HG03025 (cell line): ENCODE data around the gene ERF.

Source experiments
- ATAC-seq: cut with Tn5 transposase; IDR thresholded peaks from one replicate; pipeline ENCODE4 v1.9.1; 2021; ENCODE audit warnings: mild to moderate bottlenecking, moderate library complexity; ENCODE audit not compliant: unreplicated experiment, low FRiP score

The ERF gene

DNA sequence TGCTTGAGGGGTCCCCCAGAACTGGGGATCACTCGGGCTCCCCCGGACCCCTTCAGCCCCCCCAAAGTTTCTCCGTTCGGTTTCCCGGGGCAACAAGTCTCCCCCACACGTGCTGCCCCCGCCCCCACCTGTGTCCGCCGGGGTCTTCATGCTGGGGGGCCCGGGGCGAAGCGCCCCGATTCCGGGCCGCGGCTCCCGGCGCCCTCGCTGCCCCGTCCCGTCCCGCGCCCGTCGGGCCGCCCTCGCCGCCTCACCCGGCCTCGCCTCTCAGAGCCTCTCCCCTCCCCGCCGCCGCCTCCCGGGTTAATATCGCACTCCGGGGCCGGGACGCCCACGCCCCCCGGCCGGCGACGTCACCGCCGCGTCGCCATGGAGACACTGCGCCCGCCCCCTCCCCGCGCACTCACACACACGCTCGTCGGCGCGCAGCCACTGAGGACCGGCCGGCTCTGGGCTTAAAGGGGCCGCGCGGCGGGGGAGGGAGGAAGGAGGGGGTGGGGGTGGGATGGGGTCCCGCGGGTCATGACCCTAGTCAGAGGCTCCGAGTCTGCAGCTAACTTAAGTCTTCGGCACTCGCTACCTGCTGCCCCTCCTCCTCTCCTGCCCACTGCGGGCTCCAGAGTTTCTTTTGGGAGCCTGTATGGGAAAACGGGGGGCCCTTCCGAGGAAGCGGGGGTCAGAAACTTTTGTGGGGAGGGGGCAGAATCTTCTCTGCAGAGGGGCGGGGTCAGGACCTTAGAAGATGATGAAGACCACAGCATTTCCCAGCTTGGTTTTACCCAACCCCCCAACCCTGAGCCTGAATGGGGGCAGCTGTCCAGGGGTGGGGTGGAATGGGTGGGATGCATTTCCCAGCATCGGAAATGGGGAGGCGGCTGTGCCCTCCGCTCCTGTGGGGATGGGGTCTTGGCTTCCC, at the start of gene ERF:
Gene ERF (minus strand): TSS at position 279 of the 916 bp plus-strand sequence. CDS start 129 bp downstream, at position 150.
- ATAC-seq: no peak

DNA sequence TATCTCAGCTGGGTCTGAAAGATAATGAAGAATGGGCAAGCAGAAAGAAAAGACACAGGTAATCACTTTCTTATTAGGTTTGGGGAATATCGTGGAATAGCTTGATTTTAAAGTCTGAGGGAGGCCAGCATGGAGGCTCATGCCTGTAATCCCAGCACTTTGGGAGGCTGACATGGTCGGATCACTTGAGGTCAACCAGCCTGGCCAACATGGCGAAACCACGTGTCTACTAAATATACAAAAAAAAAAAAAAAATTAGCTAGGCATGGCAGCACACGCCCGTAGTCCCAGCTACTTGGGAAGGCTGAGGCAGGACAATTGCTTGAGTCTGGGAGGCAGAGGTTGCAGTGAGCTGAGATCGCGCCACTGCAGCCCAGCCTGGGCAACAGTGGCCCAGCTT, 48.9 kb upstream of the ERF start:
- no peak for ATAC-seq

DNA sequence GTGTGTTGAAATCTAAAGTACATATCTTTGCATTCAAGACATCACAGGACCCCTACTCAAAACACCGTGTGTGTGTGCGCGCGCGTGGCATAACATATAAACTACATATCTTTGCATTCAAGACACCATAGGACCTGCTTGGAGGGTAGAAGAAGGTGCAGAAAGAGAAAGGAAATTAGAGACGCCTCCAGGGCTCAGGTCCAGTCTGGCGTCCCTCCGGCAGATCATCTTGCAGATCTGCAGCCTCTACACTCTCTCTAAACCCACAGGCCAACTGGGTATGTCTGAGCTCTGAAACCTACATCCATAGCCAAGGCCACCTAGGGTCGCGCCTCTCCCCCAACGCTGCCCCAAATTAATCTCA, 48.2 kb upstream of the ERF start:
- ATAC-seq: no peak

DNA sequence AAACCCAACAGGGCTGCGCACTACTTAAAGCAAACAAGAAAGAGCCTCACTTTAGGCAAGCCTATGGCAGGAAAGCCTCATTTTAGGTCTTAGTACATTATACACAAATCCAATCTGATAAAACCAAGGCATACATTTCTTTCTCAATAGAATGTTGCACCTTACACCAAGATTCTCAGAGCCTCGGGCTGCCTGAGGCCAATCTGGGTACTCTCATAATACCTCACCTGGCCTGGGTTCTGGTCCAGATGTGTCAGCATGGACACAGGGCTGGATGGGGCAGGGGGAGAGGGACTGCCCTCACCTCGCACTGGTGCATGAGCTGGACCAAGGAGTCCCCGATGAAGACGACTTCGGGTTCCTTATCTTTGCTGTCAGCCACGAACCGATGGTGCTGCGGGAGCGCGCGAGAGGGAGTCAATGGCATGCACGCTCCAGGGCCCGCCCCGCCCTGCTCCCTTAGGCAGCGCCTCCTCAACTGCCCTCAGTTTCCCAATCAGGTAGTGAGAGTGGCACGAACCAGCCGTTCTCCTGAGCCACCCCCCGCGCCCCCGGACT, 46.8 kb upstream of the ERF start, which contains the start of gene PRR19:
Gene PRR19 (plus strand): TSS at position 487 of the 558 bp plus-strand sequence. CDS start 7,453 bp downstream, outside the sequence.
- ATAC-seq: no peak

DNA sequence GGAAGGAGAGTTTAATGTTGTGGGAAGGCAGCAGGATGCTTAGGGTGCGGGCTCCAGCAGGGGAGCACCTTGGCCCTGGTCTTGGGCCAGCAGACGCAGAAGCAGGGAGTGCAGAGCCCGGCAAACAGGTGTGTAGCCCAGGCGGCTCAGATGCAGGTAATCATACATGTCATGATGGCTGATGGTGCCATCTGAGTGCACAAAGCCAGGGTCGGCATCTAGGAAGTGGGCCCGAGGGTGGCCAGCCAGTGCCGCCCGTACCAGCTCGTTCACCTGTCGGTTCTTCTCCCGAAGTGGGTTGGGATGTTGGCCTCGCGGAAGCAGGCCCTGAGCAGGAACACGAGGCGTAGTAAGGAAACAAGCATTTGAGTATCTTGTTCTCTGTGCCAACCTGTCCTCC, 42.1 kb upstream of the ERF start:
- no peak for ATAC-seq

DNA sequence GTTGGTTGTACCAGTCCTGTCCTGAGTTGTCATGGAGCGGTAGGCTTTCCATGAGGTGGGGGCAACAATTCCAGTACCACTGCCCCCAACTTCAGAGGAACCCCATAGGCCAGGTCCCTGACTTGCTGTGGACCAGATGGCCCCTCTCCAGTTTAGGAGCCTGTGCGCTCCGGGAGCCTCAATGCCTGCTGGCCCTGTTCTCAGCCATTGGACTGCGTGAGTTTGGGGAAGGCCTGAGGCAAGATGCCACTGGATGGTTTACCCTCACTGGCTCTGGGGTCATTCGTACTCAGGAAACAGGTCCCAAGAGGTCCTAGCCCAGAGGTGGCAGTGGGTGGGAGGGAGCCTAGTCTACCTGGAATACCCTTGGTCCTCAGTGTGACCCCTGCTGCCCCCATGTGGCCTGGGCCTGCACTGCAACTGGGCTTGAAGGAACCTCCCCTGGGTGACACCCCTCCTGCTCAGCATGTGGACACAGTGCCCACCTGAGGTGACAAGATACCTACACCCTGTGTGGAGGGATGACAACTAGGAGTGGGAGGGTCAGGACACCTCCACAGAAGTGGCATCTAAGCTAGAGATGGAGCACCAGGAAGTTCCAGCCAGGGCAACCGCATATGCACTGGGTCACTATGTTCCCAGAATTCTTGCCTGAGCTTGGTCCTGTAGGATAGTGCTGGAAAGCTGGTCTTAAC, 41.0 kb upstream of the ERF start:
- ATAC-seq: no peak

DNA sequence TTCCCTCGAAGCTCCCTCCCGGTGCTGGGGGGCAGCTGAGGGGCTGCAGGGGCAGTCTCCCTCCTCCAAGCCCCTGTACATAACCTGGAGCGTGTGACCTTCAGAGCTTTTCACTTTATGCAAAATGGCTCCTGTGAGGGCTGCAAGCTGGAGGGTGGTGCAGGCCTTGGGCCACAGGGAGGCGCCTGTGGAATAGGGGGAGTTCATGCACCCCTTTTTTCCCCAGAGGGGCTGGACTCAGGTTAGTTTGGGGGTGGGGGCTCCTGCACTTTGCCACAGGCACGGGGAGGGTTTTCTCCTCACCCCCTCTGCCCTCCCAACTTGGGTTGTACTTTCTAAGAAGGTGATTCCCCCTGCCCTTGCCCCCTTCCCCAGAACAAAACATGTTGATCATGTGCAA, 40.4 kb upstream of the ERF start:
- no peak for ATAC-seq

DNA sequence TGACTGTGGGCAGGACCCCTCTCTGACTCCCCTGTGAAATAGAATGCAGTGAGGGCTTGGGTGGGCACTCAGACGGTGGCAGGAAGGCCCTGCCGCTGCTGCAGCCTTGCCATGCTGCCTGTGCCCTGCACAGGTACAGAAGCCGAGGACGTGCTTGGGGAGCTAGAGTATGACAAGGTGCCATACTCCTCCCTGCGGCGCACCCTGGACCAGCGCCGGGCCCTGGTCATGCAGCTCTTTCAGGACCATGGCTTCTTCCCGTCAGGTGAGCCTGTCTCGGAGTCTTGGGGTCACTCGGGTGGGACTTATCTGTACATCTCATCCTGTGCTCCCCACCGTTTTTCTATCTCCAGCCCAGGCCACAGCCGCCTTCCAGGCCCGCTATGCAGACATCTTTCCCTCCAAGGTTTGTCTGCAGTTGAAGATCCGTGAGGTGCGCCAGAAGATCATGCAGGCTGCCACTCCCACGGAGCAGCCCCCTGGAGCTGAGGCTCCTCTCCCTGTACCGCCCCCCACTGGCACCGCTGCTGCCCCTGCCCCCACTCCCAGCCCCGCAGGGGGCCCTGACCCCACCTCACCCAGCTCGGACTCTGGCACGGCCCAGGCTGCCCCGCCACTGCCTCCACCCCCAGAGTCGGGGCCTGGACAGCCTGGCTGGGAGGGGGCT, 39.7 kb upstream of the ERF start:
- ATAC-seq: no peak

DNA sequence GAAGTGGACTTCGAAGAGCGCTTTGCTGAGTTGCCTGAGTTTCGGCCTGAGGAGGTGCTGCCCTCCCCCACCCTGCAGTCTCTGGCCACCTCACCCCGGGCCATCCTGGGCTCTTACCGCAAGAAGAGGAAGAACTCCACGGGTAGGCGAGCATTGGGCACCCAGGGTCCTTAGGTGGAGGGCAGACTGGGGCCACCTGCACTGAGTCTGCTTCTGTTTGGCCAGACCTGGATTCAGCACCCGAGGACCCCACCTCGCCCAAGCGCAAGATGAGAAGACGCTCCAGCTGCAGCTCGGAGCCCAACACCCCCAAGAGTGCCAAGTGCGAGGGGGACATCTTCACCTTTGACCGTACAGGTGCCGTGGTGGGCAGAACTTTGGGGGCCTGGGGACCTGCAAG, 39.0 kb upstream of the ERF start:
- no peak for ATAC-seq

DNA sequence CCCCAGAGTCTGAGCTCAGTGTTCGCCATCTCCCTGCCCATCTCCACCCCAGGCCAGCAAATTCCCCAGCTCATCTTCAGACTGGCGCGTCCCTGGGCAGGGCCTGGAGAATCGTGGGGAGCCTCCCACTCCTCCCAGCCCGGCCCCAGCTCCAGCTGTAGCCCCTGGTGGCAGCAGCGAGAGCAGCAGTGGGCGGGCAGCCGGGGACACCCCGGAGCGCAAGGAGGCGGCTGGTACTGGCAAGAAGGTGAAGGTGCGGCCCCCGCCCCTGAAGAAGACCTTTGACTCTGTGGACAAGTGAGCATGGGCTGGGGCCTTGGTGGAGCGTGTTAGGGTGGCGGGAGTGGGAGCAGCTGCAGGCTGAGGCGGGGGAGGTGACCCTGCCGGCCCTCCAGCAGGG, 38.6 kb upstream of the ERF start:
- no peak for ATAC-seq

DNA sequence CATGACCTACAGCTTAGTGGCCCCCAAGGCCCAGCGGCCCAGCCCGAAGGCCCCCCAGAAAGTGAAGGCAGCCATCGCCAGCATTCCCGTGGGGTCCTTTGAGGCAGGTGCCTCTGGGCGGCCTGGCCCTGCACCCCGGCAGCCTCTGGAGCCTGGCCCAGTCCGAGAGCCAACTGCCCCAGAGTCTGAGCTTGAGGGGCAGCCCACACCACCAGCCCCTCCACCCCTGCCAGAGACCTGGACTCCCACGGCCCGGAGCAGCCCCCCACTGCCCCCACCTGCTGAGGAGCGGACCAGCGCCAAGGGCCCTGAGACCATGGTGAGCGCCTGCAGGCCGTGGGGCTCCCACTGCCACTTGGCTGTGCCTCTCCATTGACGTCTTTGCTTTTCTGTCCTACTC, 38.0 kb upstream of the ERF start:
- ATAC-seq: no peak

DNA sequence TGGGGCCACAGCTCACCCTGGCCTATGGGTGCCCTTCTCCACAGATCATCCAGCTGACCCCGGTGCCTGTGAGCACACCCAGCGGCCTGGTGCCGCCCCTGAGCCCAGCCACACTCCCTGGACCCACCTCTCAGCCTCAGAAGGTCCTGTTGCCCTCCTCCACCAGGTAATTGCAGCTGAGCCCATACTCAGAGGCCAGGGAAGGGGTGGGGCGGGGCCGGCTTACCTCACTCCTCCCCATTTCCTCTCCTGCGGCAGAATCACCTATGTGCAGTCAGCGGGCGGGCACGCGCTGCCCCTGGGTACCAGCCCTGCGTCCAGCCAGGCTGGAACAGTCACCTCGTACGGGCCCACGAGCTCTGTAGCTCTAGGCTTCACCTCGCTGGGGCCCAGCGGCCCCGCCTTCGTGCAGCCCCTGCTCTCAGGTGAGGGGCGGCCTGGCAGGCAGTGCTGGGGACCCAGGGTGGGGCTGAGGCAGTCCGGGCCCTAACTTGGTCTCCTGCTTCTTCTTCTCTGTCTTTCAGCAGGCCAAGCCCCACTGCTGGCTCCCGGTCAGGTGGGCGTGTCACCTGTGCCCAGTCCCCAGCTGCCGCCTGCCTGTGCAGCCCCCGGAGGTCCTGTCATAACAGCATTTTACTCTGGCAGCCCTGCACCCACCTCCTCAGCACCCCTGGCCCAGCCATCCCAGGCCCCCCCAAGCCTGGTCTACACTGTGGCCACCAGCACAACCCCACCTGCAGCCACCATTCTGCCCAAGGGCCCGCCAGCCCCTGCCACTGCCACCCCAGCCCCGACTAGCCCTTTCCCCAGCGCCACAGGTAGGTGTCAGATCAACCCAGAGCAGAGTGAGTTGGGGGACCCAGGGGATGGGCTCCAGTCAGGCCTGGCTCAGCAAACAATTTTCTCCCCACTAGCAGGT, 37.4 kb upstream of the ERF start:
- ATAC-seq: no peak

DNA sequence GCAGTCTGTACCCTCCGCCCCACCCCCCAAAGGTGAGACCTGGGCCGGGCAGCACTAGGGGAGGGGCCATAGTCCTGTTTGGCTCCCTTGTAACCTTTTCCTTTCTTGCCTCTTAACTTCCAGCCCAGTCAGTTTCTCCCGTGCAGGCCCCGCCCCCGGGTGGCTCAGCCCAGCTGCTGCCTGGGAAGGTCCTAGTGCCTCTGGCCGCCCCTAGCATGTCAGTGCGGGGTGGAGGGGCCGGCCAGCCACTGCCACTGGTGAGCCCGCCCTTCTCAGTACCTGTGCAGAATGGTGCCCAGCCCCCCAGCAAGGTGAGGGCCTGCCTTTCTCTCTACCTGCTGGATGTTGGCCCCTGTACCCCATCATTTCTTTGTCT, 36.5 kb upstream of the ERF start:
- ATAC-seq: no peak

DNA sequence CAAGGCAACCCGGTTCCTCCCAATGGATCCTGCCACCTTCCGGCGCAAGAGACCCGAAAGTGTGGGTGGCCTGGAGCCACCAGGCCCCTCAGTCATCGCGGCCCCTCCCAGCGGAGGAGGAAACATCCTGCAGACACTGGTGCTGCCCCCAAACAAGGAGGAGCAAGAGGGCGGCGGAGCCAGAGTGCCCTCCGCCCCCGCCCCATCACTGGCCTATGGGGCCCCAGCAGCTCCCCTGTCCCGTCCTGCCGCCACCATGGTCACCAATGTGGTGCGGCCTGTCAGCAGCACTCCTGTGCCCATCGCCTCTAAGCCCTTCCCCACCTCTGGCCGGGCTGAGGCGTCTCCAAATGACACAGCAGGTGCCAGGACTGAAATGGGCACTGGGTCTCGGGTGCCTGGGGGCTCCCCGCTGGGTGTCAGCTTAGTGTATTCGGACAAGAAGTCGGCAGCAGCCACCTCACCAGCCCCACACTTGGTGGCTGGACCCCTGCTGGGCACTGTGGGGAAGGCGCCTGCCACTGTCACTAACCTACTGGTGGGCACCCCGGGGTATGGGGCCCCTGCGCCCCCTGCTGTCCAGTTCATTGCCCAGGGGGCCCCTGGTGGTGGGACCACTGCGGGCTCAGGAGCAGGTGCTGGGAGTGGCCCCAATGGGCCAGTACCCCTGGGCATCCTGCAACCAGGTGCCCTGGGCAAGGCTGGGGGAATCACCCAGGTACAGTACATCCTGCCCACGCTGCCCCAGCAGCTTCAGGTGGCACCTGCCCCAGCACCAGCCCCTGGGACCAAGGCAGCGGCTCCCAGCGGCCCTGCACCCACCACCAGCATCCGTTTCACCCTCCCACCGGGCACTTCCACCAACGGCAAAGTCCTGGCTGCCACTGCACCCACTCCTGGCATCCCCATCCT, 35.9 kb upstream of the ERF start:
- no peak for ATAC-seq

DNA sequence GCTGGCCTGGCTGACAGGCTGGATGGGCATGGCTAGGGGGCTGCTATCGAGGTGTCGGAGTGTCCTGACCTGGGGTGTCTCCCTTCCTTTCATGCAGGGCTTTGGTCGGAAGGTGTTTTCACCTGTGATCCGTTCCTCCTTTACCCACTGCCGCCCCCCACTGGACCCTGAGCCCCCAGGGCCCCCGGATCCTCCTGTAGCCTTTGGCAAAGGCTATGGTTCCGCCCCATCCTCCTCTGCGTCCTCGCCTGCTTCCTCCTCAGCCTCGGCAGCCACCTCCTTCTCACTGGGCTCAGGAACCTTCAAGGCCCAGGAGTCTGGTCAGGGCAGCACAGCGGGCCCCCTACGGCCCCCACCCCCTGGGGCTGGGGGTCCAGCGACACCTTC, 35.2 kb upstream of the ERF start:
- ATAC-seq: no peak

DNA sequence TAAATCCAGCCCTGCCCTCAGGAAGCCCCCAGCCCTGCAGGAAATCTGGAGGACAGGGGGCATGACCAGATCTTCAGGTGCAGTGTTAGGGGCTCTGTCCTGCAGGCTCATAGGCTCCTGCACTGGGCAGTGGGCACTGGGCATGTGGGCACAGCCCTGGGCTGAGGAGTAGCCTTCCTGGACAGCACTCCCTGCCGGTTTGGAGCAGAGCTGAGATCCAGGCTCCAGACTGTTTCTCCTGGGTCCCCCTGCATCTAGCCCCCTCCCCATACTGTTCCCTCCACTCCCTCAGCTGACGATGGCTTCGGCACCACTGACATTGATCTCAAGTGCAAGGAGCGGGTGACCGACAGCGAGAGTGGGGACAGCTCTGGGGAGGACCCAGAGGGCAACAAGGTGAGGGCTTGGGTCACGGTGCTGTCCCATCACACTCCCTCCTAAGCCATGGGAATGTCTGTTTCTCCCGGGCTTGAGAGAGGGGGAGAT, 34.7 kb upstream of the ERF start:
- no peak for ATAC-seq

DNA sequence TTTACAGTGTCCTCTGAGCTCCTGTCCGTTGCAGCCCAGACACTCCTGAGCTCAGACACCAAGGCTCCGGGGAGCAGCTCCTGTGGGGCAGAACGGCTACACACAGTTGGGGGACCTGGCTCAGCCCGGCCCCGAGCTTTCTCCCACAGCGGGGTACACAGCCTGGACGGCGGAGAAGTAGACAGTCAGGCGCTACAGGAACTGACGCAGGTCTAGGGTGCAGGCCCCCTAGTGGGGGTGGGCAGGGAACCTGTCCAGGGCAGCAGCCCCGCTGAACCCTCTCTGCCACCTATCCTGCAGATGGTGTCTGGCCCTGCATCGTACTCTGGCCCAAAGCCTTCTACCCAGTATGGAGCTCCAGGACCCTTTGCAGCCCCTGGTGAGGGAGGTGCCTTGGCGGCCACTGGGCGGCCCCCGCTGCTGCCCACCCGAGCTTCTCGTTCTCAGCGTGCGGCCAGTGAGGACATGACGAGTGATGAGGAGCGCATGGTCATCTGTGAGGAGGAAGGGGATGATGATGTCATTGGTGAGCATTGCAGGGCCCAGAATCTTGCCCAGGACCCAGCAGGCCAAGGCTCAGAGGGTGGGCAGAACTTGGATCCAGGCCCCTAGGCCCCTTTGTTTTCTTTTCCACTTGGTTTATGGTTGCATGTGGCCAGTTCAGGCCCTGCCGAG, 34.1 kb upstream of the ERF start:
- no peak for ATAC-seq

DNA sequence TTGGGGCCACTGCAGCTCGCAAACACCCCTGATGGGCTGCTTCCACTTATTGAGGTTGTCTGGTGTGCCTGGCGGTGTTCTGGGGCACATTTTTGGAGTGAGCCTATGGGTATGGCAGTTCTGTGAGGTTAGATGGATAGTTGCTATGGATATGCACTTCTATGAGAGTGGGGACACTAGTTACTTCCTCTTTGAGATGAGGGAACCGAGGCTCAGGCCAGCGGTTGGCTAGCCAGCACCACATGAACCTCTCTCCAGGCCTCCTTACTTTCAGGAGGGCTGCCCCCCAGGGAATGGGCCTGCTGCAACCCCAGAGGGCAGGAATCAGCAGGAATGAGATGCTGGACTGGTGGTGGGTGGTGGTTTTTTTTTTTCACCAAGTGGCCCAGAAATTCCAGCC, 33.5 kb upstream of the ERF start:
- no peak for ATAC-seq

DNA sequence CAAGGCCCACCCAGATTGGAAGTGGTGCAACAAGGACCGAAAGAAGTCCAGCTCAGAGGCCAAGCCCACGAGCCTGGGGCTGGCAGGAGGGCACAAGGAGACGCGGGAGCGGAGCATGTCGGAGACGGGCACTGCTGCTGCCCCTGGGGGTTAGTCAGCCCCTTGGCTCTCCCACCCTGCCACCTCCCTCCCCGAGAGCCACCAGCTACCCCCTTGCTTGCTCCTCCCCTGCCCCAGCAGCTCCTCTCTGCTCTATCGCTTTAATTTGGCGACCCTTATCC, 32.8 kb upstream of the ERF start:
- ATAC-seq: no peak
